ENCODE measurements around the gene PDE4D. TPM values are rescaled to one million over a fixed set of nuclear protein-coding genes. Genes with fewer than 3 reads are reported as not detected.

The PDE4D gene
- total RNA-seq, 1 experiment from 2014 or later, result 11.6 TPM

DNA sequence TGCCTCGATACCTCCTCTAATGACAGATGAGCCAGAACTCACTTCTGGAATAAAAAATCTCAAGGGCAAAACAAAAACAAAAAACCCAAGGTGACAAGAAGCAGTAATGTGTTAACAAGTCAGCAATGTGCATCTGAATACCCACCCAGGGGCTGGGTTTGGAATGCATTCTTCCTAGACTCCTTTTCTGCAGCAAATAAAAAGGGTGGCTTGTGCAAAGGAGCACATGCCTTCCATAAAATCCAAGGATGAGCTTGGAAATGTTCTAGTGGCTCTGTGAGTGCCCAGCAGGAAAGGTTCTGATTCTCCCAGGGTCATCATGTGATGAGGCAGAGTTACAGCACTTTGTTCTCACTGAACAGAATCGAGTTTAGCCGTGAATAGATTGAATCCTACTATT lies 710.8 kb downstream of the PDE4D start:
- H3K27ac Mint-ChIP-seq (ENCODE audit: unreplicated experiment), result no peak overlapping the region
- CTCF ChIA-PET, result no interaction called here
- no peaks in the 10 kb centered on the region for H3K36me3 Mint-ChIP-seq (ENCODE audit: insufficient read depth, unreplicated experiment)
- H3K4me1 Mint-ChIP-seq (ENCODE audit: low read depth, unreplicated experiment), result no peaks in the 10 kb centered on the region
- DNase-seq, result no peak
- no peaks in the 10 kb centered on the region for H3K27me3 Mint-ChIP-seq (ENCODE audit: unreplicated experiment)
- H3K4me3 Mint-ChIP-seq (ENCODE audit: low read depth, unreplicated experiment), result no peak overlapping the region
- no TSS peak for BruUV-seq (replicated peaks)
- intact Hi-C loops (cut with micrococcal nuclease; ENCODE audit: unreplicated experiment), result loop anchor here (10.0 kb wide), 1 partner anchor 312 kb away; no protein-coding TSS in a partner anchor
- H3K9me3 Mint-ChIP-seq (ENCODE audit: low read depth, unreplicated experiment), result no peaks in the 10 kb centered on the region
- TF ChIP-seq, protein P1, sequence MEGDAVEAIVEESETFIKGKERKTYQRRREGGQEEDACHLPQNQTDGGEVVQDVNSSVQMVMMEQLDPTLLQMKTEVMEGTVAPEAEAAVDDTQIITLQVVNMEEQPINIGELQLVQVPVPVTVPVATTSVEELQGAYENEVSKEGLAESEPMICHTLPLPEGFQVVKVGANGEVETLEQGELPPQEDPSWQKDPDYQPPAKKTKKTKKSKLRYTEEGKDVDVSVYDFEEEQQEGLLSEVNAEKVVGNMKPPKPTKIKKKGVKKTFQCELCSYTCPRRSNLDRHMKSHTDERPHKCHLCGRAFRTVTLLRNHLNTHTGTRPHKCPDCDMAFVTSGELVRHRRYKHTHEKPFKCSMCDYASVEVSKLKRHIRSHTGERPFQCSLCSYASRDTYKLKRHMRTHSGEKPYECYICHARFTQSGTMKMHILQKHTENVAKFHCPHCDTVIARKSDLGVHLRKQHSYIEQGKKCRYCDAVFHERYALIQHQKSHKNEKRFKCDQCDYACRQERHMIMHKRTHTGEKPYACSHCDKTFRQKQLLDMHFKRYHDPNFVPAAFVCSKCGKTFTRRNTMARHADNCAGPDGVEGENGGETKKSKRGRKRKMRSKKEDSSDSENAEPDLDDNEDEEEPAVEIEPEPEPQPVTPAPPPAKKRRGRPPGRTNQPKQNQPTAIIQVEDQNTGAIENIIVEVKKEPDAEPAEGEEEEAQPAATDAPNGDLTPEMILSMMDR (IDR thresholded peaks at IDR 0.05; ENCODE audit: unreplicated experiment), result no peak

DNA sequence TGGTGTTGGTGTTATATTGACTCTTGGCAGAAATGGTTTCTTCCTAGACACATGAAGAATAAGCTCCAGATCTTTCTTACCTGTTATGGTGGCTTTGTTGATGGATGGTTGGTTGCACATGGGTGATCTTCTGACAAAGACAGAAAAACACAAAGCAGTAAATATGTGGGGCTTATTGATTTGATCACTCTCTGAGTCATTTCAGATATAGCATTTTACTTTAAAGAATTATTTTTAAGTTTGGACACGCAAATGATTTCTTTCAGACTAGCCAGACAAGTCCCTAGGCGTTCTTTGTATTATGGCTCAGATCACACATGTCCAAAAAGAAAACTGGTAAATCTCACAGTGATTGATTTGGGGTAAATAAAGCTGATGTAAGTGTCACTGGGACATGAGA lies 713.0 kb downstream of the PDE4D start:
- intact Hi-C loops (cut with micrococcal nuclease; ENCODE audit: unreplicated experiment), result loop anchor here (10.0 kb wide), 1 partner anchor 314 kb away; no protein-coding TSS in a partner anchor
- TF ChIP-seq, protein P1 (IDR thresholded peaks at IDR 0.05; ENCODE audit: unreplicated experiment), result no peak
- CTCF ChIA-PET, result no interaction called here
- Mint-ChIP-seq H3K36me3 (ENCODE audit: insufficient read depth, unreplicated experiment) (no peaks in the 10 kb centered on the region), H3K27me3 (ENCODE audit: unreplicated experiment) (no peaks in the 10 kb centered on the region), H3K4me3 (ENCODE audit: low read depth, unreplicated experiment) (no peak overlapping the region), H3K9me3 (ENCODE audit: low read depth, unreplicated experiment) (no peaks in the 10 kb centered on the region), H3K27ac (ENCODE audit: unreplicated experiment) (no peak overlapping the region), H3K4me1 (ENCODE audit: low read depth, unreplicated experiment) (no peaks in the 10 kb centered on the region)
- DNase-seq, result no peak
- no TSS peak for BruUV-seq (replicated peaks)

GRCh38 chr5:59179704-59180103 lies 713.8 kb downstream of the PDE4D start:
- intact Hi-C loops (cut with micrococcal nuclease; ENCODE audit: unreplicated experiment), result loop anchor here (10.0 kb wide), 1 partner anchor 315 kb away; no protein-coding TSS in a partner anchor
- Mint-ChIP-seq H3K27me3 (ENCODE audit: unreplicated experiment) (no peaks in the 10 kb centered on the region), H3K27ac (ENCODE audit: unreplicated experiment) (no peak overlapping the region), H3K36me3 (ENCODE audit: insufficient read depth, unreplicated experiment) (no peaks in the 10 kb centered on the region), H3K9me3 (ENCODE audit: low read depth, unreplicated experiment) (no peaks in the 10 kb centered on the region), H3K4me3 (ENCODE audit: low read depth, unreplicated experiment) (no peak overlapping the region), H3K4me1 (ENCODE audit: low read depth, unreplicated experiment) (no peaks in the 10 kb centered on the region)
- CTCF ChIA-PET, result no interaction called here
- DNase-seq, result no peak
- no TSS peak for BruUV-seq (replicated peaks)
- TF ChIP-seq, protein P1 (IDR thresholded peaks at IDR 0.05; ENCODE audit: unreplicated experiment), result no peak

- DNase-seq, result no peak
- CTCF ChIA-PET, result interaction anchor here (0.5 kb wide), 1 partner anchor 827 kb away, joined by 3 read pairs; no protein-coding TSS in a partner anchor
- H3K27ac Mint-ChIP-seq (ENCODE audit: unreplicated experiment), result no peak overlapping the region
- no peaks in the 10 kb centered on the region for H3K9me3 Mint-ChIP-seq (ENCODE audit: low read depth, unreplicated experiment)
- no peaks in the 10 kb centered on the region for H3K27me3 Mint-ChIP-seq (ENCODE audit: unreplicated experiment)
- H3K4me3 Mint-ChIP-seq (ENCODE audit: low read depth, unreplicated experiment), result no peak overlapping the region
- BruUV-seq (replicated peaks), result no TSS peak
- no peaks in the 10 kb centered on the region for H3K4me1 Mint-ChIP-seq (ENCODE audit: low read depth, unreplicated experiment)
- intact Hi-C loops (cut with micrococcal nuclease; ENCODE audit: unreplicated experiment), result no loop called here
- TF ChIP-seq, protein P1 (IDR thresholded peaks at IDR 0.05; ENCODE audit: unreplicated experiment), result no peak
- H3K36me3 Mint-ChIP-seq (ENCODE audit: insufficient read depth, unreplicated experiment), result no peaks in the 10 kb centered on the region
Observed at GRCh38 chr5:59178482-59178881, 715.0 kb downstream of the PDE4D start.

Data from Calu3 (cell line).